NB4 (cell line): Measurements from ENCODE around the gene SOX6.

ENCODE experiments used
- DNase-seq: peaks from one replicate; pipeline ENCODE4 v3.0.0; 2010; ENCODE audit warnings: low read depth
- H3K4me3 ChIP-seq: one replicate; pipeline ENCODE4 v1.5.1; 2011; ENCODE audit warnings: mild to moderate bottlenecking, low read depth, low read length, moderate library complexity
- CTCF ChIP-seq: IDR thresholded peaks from one replicate; pipeline ENCODE4 v1.5.1; 2012; ENCODE audit warnings: low read depth, low read length
- MAX ChIP-seq: IDR thresholded peaks from 2 replicates; pipeline ENCODE4 v1.6.1; 2011; ENCODE audit warnings: low read depth, low read length
- MYC ChIP-seq: IDR thresholded peaks from 2 replicates; pipeline ENCODE4 v1.6.1; 2011; ENCODE audit warnings: low read depth, low read length
- POLR2A ChIP-seq: IDR thresholded peaks from 2 replicates; pipeline ENCODE4 v1.6.1; 2011; ENCODE audit warnings: mild to moderate bottlenecking; ENCODE audit not compliant: insufficient read length; ENCODE audit errors: extremely low read depth

Gene SOX6

DNA sequence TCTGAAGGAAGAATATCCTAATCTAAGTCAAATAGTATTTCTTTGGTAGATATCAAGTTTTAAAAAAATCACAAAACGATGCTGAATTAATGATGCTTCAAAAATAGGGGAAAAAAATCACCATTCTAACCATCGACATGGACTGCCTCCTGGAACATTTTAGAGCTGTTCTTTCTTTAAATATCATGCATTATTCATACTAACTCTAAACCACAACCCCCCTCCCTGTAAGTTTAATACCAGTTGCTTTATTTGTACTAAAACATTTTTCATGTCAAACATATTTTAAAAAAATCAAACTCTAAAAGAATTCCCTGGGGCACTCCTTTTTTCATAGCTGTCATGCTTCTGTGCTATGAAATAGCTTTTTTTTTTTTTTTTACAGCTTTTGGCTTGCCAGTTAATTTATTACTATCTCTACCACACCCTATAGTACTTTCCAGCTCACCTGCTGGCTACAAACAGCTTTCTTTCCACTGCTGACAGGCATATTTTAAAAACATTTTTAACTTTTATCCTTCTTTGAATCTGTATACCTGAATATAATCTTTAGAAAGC lies 256.9 kb downstream of the SOX6 start:
- no peak overlapping the region for H3K4me3 ChIP-seq
- no peak for TF ChIP-seq MAX
- no peak for TF ChIP-seq POLR2A
- no peak for TF ChIP-seq MYC
- no peak for TF ChIP-seq CTCF
- no peak for DNase-seq

- DNase-seq = no peak
- H3K4me3 ChIP-seq = no peak overlapping the region
- no peak for TF ChIP-seq CTCF
These were observed 257.7 kb downstream of the SOX6 start for GRCh38 chr11:16098526-16099205.

GRCh38 chr11:16097543-16097942 lies 258.8 kb downstream of the SOX6 start:
- no peak for DNase-seq
- no peak overlapping the region for H3K4me3 ChIP-seq
- TF ChIP-seq MAX (no peak), POLR2A (no peak), CTCF (no peak), MYC (no peak)

- H3K4me3 ChIP-seq = no peak overlapping the region
- TF ChIP-seq MAX = no peak
- no peak for TF ChIP-seq POLR2A
- no peak for DNase-seq
These were observed 260.0 kb downstream of the SOX6 start for GRCh38 chr11:16096336-16096735.

GRCh38 chr11:16095756-16096155 lies 260.6 kb downstream of the SOX6 start:
- no peak for DNase-seq
- no peak overlapping the region for H3K4me3 ChIP-seq
- no peak for TF ChIP-seq MYC
- no peak for TF ChIP-seq POLR2A
- TF ChIP-seq CTCF = no peak
- no peak for TF ChIP-seq MAX

DNA sequence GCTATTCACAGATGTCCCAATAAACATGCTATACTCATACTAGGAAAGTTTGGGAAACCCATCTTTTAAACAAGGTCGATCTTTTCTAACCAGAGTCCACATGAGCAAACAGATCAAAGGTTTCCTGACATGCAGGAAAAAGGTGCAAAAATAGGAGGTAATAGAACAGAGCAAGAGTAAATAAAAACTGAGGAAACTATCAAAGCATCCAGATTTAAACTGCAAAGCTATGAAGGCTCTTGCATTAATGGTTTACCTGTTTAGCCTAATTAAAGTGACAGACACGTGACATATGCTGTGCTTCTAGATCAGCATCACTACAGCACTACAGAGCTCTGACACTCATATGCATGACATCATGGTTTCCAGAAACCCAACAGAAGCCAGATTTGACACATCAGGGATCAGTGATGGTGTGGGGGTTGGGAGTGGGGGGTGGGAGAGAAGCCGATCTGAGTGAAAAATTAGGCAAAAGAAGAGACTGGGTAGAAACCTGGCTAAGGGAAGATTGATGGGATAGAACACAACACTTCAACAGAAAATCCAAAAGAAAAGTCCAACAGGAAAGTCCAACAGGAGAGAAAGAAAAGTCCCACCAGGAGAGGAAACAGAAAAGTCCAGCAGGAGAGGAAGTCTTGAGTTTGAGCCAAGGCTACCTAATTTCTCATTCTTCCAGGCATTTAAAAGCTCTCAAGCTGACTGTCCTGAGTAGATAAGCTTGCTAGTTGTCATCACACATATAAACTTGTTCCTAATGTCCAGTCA lies 262.3 kb downstream of the SOX6 start:
- TF ChIP-seq CTCF (no peak), MYC (no peak), MAX (no peak), POLR2A (no peak)
- H3K4me3 ChIP-seq = no peak overlapping the region
- DNase-seq = no peak
